Measurements from ENCODE around the gene DPP7. TPM values are rescaled to one million over a fixed set of nuclear protein-coding genes. Genes with fewer than 3 reads are reported as not detected.

The DPP7 gene
- total and polyA plus RNA-seq, 2 donors (not counting 1 experiment from before 2014, with no cell fraction given) = 324 to 506 TPM

- no peak overlapping the region for H3K9ac ChIP-seq (ENCODE audit: low read length)
These were observed 35.5 kb upstream of the DPP7 start for GRCh38 chr9:137149942-137150616.

More at GRCh38 chr9:137149942-137150616, 35.5 kb upstream of the DPP7 start:
- ChIA-PET CTCF (no interaction called here), POLR2A (interaction anchor here (0.7 to 1.2 kb wide), 3 partner anchors 73 to 431 kb away, joined by 3 to 10 read pairs (median 9); partner anchors contain the start of gene UAP1L1)
- Mint-ChIP-seq H3K4me3 (no peak overlapping the region), H3K4me1 (peaks cover 7% of the 10 kb centered on the region), H3K27me3 (peaks cover 12% of the 10 kb centered on the region), H3K9me3 (ENCODE audit: insufficient read depth) (no peaks in the 10 kb centered on the region), H3K27ac (no peak overlapping the region)
- Histone ChIP-seq H3K9me3 (ENCODE audit: control extremely low read depth in 1 of 3, control insufficient read depth in 2 of 3, insufficient read depth in 1 of 3, low read length in 2 of 3) (peaks cover 0 to 25% (median 0%) of the 10 kb centered on the region in 3 donors), H3K79me2 (ENCODE audit: control insufficient read depth, insufficient read depth, low read length) (no peaks in the 10 kb centered on the region), H3K4me1 (ENCODE audit: control insufficient read depth in 2 of 2, insufficient read depth in 2 of 2, low read length in 2 of 2) (peaks cover 0 to 13% of the 10 kb centered on the region in 2 donors), H3K4me2 (replicated peaks; ENCODE audit: low read depth, low read length, poor library complexity, severe bottlenecking) (no peak overlapping the region), H3K4me3 (ENCODE audit: control extremely low read depth in 1 of 5, extremely low read depth in 1 of 5, insufficient read depth in 1 of 5, low read depth in 2 of 5, low read length in 4 of 5) (no peak overlapping the region), H2AFZ (ENCODE audit: insufficient read depth, low read depth, low read length, poor library complexity, severe bottlenecking) (no peak overlapping the region), H4K20me1 (ENCODE audit: control insufficient read depth, insufficient read depth, low read length, poor library complexity, severe bottlenecking) (no peaks in the 10 kb centered on the region), H3K36me3 (replicated peaks in 1 of 2; ENCODE audit: control extremely low read depth in 1 of 2, control insufficient read depth in 1 of 2, extremely low read depth in 1 of 2, insufficient read depth in 2 of 2, low read length in 1 of 2) (no peaks in the 10 kb centered on the region), H3K27ac (ENCODE audit: low read length in 2 of 2) (peak overlapping the region in 1 of 2 donors; percentile 84), H3K27me3 (replicated peaks in 1 of 4; ENCODE audit: control extremely low read depth in 1 of 4, control insufficient read depth in 3 of 4, insufficient read depth in 4 of 4, low read length in 3 of 4) (peaks cover 0 to 13% (median 0%) of the 10 kb centered on the region in 4 experiments)
- no peak for TF ChIP-seq CTCF (IDR thresholded peaks at IDR 0.05)
- DNase-seq (no peak), ATAC-seq (ENCODE audit: low read depth) (no peak)
- 64% methylated on average over 14 of the region's 20 CpGs for WGBS (ENCODE audit: insufficient coverage)
- intact Hi-C loops (cut with micrococcal nuclease) = no loop called here
